ENCODE results near the gene PRDM10.

The PRDM10 gene

GRCh38 chr11:129987950-129988349, 14.7 kb downstream of the PRDM10 start:
- TF ChIP-seq REST (IDR thresholded peaks at IDR 0.05; ENCODE audit: insufficient read depth in 1 of 2, low read depth in 2 of 2, low read length in 2 of 2) (no peak), TAF1 (IDR thresholded peaks at IDR 0.05; ENCODE audit: borderline replicate concordance, insufficient read depth, low read length) (no peak), FOXP2 (optimal IDR thresholded peaks at IDR 0.05; ENCODE audit: borderline replicate concordance, extremely low read depth, extremely low read length, insufficient read depth) (no peak), SIN3A (IDR thresholded peaks at IDR 0.05; ENCODE audit: borderline replicate concordance, insufficient read depth, low read length) (no peak), POLR2AphosphoS5 (IDR thresholded peaks at IDR 0.05; ENCODE audit: low read depth, low read length) (no peak)

GRCh38 chr11:129985823-129986222, 16.8 kb downstream of the PRDM10 start:
- TF ChIP-seq POLR2AphosphoS5 (IDR thresholded peaks at IDR 0.05; ENCODE audit: low read depth, low read length) (no peak), REST (IDR thresholded peaks at IDR 0.05; ENCODE audit: insufficient read depth in 1 of 2, low read depth in 2 of 2, low read length in 2 of 2) (no peak), TAF1 (IDR thresholded peaks at IDR 0.05; ENCODE audit: borderline replicate concordance, insufficient read depth, low read length) (no peak), FOXP2 (optimal IDR thresholded peaks at IDR 0.05; ENCODE audit: borderline replicate concordance, extremely low read depth, extremely low read length, insufficient read depth) (no peak), SIN3A (IDR thresholded peaks at IDR 0.05; ENCODE audit: borderline replicate concordance, insufficient read depth, low read length) (no peak)

- TF ChIP-seq FOXP2 (optimal IDR thresholded peaks at IDR 0.05; ENCODE audit: borderline replicate concordance, extremely low read depth, extremely low read length, insufficient read depth) (no peak), SIN3A (IDR thresholded peaks at IDR 0.05; ENCODE audit: borderline replicate concordance, insufficient read depth, low read length) (no peak), REST (IDR thresholded peaks at IDR 0.05; ENCODE audit: insufficient read depth in 1 of 2, low read depth in 2 of 2, low read length in 2 of 2) (no peak), POLR2AphosphoS5 (IDR thresholded peaks at IDR 0.05; ENCODE audit: low read depth, low read length) (no peak), TAF1 (IDR thresholded peaks at IDR 0.05; ENCODE audit: borderline replicate concordance, insufficient read depth, low read length) (no peak)
Observed at GRCh38 chr11:129980086-129980485, 22.5 kb downstream of the PRDM10 start.

- no peak for TF ChIP-seq TAF1 (IDR thresholded peaks at IDR 0.05; ENCODE audit: borderline replicate concordance, insufficient read depth, low read length)
- TF ChIP-seq SIN3A (IDR thresholded peaks at IDR 0.05; ENCODE audit: borderline replicate concordance, insufficient read depth, low read length), result no peak
- TF ChIP-seq FOXP2 (optimal IDR thresholded peaks at IDR 0.05; ENCODE audit: borderline replicate concordance, extremely low read depth, extremely low read length, insufficient read depth), result no peak
- TF ChIP-seq REST (IDR thresholded peaks at IDR 0.05; ENCODE audit: insufficient read depth in 1 of 2, low read depth in 2 of 2, low read length in 2 of 2), result no peak
- no peak for TF ChIP-seq POLR2AphosphoS5 (IDR thresholded peaks at IDR 0.05; ENCODE audit: low read depth, low read length)
Observed at GRCh38 chr11:129979046-129979605, 23.5 kb downstream of the PRDM10 start.
